ENCODE data around the gene SLC37A3.
A peak's percentile ranks its signal among the peaks of the same experiment; 100 is the strongest.

SLC37A3 gene

DNA sequence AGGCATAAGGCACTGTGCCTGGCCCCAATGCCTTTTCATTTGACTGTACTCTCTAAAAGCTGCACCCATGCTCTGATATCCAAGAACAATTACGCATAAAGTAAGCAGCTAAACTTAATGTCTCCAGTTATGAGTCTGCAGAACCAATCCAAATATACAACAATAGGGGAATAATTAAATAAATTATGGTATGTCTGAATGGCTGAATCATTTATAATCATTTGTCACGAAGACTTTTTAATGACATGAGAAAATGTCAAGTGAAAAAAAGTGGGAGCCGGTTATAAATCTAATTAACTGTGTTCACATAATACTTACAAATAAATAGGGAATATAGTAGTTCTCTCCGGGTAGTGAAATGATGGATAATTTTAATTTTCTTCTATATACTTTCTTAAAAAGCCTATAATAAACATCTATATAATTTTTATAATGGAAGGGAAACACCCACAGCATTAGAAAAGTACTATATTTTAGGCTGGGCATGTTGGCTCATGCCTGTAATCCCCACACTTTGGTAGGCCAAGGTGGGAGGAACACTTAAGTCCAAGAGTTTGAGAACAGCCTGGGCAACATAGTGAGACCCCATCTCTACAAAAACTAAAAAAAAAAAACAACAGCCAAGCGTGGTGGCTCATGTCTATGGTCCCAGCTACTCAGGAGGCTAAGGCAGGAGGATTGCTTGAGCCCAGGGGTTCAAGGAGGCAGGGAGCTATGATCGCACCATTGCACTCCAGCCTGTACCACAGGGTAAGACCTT, 14.2 kb downstream of the SLC37A3 start:
- peaks cover 24% of the 10 kb centered on the region for H3K4me1 Mint-ChIP-seq
- peaks cover 8% of the 10 kb centered on the region for H3K36me3 Mint-ChIP-seq
- no peak overlapping the region for H3K27ac Mint-ChIP-seq
- no peaks in the 10 kb centered on the region for H3K27me3 Mint-ChIP-seq
- no peak overlapping the region for H3K4me3 Mint-ChIP-seq
- H3K9me3 Mint-ChIP-seq: no peaks in the 10 kb centered on the region

DNA sequence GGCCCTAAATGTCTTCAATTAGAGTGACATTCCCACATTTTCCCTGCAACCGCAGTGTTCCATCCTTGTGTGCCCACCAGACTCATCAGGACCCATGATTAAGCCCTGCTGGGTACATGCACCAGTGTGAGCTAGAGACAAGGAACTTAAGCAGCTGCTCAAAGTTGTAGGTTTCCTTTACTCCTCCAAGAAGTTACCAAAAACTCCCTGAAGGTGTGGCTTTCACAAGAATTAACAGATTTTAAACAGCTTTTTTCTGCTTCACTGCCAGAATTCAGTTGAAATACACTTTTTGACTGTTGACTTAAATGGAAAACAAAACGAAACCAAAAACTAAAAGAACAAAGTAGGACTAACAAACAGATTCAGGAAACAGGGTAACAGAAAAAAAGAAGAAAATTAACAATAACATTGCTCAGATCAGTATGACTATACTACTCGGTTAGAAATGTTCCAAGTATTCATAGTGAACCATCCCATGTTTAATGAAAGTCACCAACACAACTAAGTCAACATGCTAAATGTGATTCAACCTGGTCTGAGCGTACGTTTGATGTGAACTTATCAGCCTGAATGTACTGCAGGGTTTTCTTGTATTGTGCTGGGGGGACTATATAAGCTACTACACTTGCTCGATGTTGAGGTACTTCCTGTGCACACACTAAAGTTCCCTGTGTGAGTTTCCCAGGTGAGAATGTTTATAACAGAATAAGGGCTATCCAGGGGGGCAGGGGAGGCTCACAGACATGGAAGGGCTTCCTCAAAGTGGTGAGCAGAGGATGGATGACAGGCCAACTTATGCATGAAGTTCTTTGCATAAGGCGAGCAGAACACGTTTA, 22.2 kb downstream of the SLC37A3 start:
- Mint-ChIP-seq H3K27me3 (no peaks in the 10 kb centered on the region), H3K9me3 (no peaks in the 10 kb centered on the region), H3K36me3 (peaks cover 5% of the 10 kb centered on the region), H3K4me3 (peak overlapping the region; percentile 77), H3K27ac (peak overlapping the region; percentile 94), H3K4me1 (peaks cover 28% of the 10 kb centered on the region)

DNA sequence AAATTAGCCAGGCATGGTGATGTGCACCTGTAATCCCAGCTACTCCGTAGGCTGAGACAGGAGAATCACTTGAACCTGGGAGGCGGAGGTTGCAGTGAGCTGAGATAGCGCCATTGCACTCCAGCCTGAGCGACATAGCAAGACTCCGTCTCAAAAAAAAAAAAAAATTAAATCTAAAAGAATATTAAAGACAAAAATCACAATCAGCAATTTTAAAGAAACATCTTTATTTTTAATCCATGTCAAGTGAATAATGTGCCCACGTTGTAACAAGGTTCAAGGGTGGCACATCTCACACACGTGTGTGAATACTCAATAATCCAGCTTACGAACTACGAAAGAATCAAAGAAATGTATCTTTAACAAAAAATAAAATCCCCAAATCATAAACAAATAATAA, 23.0 kb downstream of the SLC37A3 start:
- Mint-ChIP-seq H3K4me1 (peaks cover 33% of the 10 kb centered on the region), H3K36me3 (peaks cover 6% of the 10 kb centered on the region), H3K9me3 (no peaks in the 10 kb centered on the region), H3K4me3 (peak overlapping the region; percentile 77), H3K27me3 (no peaks in the 10 kb centered on the region), H3K27ac (peak overlapping the region; percentile 94)

DNA sequence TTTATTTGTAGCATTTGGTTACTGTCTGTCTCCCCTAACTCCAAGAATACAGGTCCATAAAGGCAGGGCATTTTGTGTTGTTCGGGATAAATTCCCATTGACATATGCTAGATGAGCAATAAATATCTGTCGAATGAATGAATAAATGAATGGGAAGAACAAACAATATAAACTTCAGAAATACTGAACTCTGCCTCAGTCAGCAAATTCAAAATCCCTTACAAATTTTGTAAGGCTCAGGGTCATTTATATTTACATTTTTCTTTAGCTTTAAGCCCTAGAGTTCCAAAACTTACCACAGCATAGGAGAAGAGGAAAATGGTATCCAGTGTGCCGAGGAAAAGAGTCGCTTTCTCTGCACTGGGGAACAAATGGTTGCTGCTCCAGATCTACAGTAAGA, 29.0 kb downstream of the SLC37A3 start:
- Mint-ChIP-seq H3K9me3 (no peaks in the 10 kb centered on the region), H3K27ac (peak overlapping the region; percentile 12), H3K27me3 (no peaks in the 10 kb centered on the region), H3K4me3 (no peak overlapping the region), H3K4me1 (peaks cover 15% of the 10 kb centered on the region), H3K36me3 (peaks cover 13% of the 10 kb centered on the region)

DNA sequence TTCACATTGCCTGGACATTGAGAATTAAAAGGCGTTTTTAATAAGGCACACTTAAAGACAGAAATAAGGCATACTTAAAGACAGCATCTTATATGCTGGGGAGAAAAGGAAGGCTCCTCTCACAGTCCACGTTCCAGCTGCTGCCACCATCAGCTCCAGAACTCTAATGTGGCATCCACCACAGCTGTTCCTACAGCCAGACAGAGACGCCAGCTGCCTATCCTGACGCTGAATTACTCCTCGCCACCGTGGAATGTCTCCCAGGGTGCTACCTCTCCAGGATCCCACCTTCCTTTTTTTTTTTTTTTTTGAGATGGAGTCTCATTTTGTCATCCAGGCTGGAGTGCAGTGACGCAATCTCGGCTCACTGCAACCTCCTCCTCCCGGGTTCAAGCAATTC, 30.8 kb downstream of the SLC37A3 start:
- H3K4me1 Mint-ChIP-seq: peaks cover 9% of the 10 kb centered on the region
- no peak overlapping the region for H3K4me3 Mint-ChIP-seq
- no peaks in the 10 kb centered on the region for H3K27me3 Mint-ChIP-seq
- H3K9me3 Mint-ChIP-seq: no peaks in the 10 kb centered on the region
- H3K36me3 Mint-ChIP-seq: peaks cover 15% of the 10 kb centered on the region
- no peak overlapping the region for H3K27ac Mint-ChIP-seq

DNA sequence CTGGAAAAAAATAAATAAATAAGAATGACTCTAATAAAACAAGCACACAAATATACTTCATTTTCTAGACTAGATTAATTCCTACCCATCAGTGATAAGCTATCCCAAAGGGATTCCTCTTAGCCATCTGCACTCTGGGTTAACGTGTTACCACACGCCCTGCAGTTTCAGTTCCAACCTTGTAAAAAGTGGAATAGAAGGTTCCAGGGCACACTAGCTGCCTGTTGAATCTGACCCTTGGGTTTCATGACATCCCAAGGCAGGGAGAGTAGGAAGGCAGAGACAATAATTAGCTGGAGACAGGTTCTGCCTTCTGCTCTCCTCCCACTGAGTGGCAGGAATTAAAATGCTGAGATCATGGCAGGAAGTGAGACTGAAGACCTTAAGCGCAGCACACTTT, 33.5 kb downstream of the SLC37A3 start:
- no peaks in the 10 kb centered on the region for H3K27me3 Mint-ChIP-seq
- peaks cover 11% of the 10 kb centered on the region for H3K4me1 Mint-ChIP-seq
- H3K36me3 Mint-ChIP-seq: peaks cover 18% of the 10 kb centered on the region
- no peak overlapping the region for H3K4me3 Mint-ChIP-seq
- no peak overlapping the region for H3K27ac Mint-ChIP-seq
- no peaks in the 10 kb centered on the region for H3K9me3 Mint-ChIP-seq

DNA sequence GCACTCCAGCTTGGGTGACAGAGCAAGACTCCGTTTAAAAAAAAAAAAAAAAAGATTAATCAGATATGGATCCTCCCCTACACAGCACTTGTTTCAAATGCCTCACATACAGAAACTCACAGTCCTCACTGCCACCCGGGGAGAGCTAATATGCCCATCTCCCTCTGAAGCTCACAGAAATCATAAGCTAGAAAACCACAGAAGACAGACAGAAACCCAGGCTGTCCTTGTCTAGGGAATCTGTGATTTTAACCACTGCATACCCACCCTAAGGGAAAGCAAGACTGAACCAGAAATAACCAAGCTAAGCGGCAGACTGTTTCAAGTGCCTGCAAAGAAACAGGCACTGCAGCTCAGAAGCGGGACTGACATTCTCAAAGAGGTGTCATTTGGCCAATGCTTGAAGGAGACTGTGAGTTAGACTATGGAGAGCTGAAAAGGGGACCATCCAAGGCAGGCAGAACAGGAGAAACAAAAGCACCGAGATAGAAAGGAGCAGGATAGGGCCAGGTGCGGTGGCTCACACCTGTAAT, 37.6 kb downstream of the SLC37A3 start:
- no peaks in the 10 kb centered on the region for H3K9me3 Mint-ChIP-seq
- no peaks in the 10 kb centered on the region for H3K27me3 Mint-ChIP-seq
- peak overlapping the region; percentile 1 for H3K27ac Mint-ChIP-seq
- H3K36me3 Mint-ChIP-seq: peaks cover 16% of the 10 kb centered on the region
- peak overlapping the region; percentile 13 for H3K4me3 Mint-ChIP-seq
- peaks cover 27% of the 10 kb centered on the region for H3K4me1 Mint-ChIP-seq

DNA sequence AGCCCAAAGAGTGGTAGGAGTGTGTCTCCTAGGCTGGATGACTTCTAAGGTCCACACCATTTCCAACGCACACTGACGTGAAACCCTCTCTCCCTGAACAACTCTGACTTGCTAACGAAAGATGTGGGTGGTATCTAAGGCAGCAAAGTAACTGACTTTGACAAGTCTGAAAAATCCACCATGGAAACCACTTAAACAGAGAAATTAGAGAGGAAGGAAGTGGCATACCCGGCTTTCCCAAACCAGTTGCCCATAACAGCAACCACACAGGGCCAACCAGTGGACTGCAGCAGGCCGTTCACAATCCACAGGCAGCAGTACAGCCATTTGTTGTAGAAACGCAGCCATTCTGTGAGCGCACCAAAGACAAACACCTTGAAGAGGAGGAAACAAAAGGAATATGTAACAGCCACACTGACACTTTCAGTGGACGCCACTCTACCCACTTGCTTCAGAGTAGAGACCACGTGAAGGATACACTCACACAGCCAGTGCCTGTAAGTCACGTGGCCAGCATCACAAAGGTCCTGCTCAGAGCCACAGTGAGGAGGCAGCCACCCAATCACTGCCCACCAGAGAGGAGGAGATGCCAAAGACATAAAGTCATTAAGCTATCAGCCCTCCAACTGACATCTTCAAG, 39.8 kb downstream of the SLC37A3 start:
- peak overlapping the region; percentile 89 for H3K27ac Mint-ChIP-seq
- no peaks in the 10 kb centered on the region for H3K9me3 Mint-ChIP-seq
- H3K27me3 Mint-ChIP-seq: no peaks in the 10 kb centered on the region
- peaks cover 27% of the 10 kb centered on the region for H3K4me1 Mint-ChIP-seq
- peak overlapping the region; percentile 16 for H3K4me3 Mint-ChIP-seq
- H3K36me3 Mint-ChIP-seq: peaks cover 19% of the 10 kb centered on the region

DNA sequence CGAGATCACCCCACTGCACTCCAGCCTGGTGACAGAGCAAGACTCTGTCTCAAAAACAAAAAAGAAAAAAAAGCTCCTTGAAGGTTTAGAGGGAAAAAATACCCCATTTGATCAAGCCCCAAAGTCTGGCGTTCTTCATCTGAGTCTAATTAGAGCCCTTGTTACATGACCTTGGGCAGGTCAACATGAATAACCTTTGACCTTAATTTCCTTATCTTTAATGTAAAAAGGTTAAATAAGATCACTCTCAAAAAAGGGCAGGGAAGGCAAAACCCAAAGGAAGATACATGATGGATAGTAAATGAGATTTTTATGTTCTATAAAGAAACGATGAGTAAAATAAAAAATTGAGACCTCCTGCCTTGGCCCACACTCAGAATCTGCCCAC, 40.3 kb downstream of the SLC37A3 start:
- Mint-ChIP-seq H3K36me3 (peaks cover 20% of the 10 kb centered on the region), H3K4me1 (peaks cover 27% of the 10 kb centered on the region), H3K9me3 (no peaks in the 10 kb centered on the region), H3K27me3 (no peaks in the 10 kb centered on the region), H3K4me3 (no peak overlapping the region), H3K27ac (peak overlapping the region; percentile 89)

DNA sequence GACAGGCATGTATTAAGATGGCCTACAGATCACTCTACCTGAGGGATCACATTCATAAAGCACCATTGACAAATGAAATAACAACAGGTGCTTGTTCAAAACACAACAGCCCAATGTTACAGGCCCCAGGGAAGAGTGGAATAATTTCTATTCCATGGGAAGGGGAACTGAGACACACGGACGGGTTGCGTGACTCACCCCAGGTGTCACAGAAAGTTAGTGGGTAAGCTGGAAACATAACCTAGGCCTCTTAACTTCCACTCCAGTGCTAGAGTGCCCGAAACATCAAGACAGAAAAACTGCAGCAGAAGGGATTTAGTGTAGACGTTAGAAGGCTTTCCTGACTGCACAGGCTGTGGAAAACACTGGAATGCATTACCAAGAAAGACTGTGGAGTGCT, 48.3 kb downstream of the SLC37A3 start:
- H3K4me1 Mint-ChIP-seq: peaks cover 6% of the 10 kb centered on the region
- H3K36me3 Mint-ChIP-seq: peaks cover 20% of the 10 kb centered on the region
- no peaks in the 10 kb centered on the region for H3K27me3 Mint-ChIP-seq
- H3K4me3 Mint-ChIP-seq: no peak overlapping the region
- H3K27ac Mint-ChIP-seq: no peak overlapping the region
- no peaks in the 10 kb centered on the region for H3K9me3 Mint-ChIP-seq

DNA sequence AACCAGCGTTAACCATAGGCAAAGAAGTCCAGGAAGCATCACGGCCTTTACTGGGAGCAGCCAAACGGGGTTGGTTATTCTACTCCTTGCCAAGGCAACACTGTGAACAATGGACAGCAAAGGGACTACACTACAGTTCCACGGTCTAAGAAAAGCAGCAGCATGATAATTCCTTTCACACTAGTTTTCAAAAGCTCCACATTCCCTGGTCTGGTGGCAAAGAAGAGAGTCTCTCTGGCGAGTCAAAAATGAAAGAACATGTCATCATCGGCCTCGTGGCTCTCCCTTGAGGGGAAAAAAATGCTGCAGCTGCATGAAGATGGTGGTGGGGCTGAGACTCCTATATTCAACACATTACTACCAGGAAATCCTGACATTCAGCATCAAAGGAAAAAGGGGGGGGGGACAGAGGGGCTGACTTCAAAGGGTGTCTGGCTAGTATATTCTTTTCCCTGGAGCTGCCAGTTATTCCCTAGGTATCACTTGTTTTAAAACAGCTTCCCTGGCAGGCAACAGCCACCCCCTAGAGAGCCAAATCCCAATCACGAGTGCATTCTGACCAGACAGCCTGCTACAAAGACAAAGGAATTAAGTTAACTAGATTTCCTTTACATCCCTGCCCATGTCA, 49.1 kb downstream of the SLC37A3 start:
- Mint-ChIP-seq H3K9me3 (no peaks in the 10 kb centered on the region), H3K36me3 (peaks cover 18% of the 10 kb centered on the region), H3K27me3 (no peaks in the 10 kb centered on the region), H3K4me3 (no peak overlapping the region), H3K27ac (peak overlapping the region; percentile 53), H3K4me1 (peaks cover 6% of the 10 kb centered on the region)

DNA sequence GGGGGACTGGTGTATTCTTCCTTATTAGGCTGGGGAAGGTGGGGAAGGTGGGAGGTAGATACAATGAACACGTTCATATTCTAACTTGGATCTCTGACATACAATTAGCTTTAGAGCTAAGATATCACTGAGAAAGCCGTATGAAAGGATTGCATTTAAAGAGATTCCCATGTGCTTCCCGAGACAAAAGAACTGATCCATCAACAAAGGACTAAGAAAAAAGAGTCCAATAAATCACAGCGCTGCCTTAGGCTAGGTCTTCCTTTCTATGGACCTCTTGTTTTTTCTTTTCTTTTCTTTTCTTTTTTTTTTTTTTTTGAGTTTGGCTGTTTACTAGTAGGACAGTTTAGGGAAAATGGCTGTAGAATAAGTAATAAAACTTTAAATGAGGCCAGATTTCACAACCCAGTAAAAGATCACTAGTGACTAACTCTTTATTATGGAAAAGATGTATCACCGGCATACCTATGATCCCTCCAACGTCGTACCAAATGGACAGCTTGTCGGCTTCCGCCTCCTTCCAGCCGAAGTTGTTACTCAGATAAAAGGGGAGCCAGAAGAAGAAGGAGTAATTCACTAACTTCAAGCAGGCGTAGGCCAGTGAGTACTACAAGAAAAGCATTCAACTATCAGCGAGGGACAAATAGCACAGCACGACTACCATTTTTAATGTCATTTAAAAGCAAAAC, 50.0 kb downstream of the SLC37A3 start:
- H3K9me3 Mint-ChIP-seq: no peaks in the 10 kb centered on the region
- H3K36me3 Mint-ChIP-seq: peaks cover 18% of the 10 kb centered on the region
- H3K27me3 Mint-ChIP-seq: no peaks in the 10 kb centered on the region

DNA sequence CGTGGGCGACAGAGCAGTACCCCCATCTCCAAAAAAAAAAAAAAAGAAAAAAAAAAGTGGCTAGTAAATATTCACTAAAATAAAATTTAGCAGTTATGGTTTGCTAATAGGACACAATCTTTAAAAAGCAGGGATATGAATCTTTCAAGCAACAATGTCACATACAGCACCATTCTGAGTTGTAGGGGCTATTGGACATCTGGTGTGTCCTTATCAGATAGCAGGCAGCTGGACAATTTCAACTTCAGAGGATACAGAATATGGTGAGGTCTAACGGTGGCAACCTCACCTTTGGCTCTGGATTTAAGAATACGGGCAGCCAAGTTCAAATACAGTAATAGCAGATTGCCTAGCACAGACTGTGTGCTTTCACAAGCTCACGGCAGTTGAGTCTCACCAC, 51.1 kb downstream of the SLC37A3 start:
- peaks cover 23% of the 10 kb centered on the region for H3K36me3 Mint-ChIP-seq
- H3K27me3 Mint-ChIP-seq: no peaks in the 10 kb centered on the region
- no peak overlapping the region for H3K4me3 Mint-ChIP-seq
- no peak overlapping the region for H3K27ac Mint-ChIP-seq
- no peaks in the 10 kb centered on the region for H3K9me3 Mint-ChIP-seq
- H3K4me1 Mint-ChIP-seq: peaks cover 6% of the 10 kb centered on the region

More for the DNA sequence above, 50.0 kb downstream of the SLC37A3 start:
- peaks cover 6% of the 10 kb centered on the region for H3K4me1 Mint-ChIP-seq
- no peak overlapping the region for H3K27ac Mint-ChIP-seq
- H3K4me3 Mint-ChIP-seq: no peak overlapping the region

DNA sequence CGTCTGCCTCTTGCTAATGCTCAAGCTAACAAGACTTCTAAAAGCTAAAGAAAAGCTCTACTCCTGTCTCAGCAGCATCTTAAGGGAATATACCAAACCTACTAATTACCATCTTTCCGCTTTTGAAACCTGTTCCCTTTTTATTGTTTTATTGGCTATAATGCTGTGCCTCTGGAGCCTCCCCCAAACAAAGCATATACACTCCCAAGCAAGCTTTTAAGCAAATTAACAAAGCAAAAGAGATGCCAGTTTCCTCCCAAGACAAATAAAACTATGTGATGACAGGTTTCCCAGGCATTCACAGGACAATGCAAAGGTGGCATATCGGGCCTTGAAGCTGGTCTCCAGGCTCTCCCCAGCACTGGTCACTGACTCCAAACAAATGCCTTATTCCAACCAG, 52.9 kb downstream of the SLC37A3 start:
- no peaks in the 10 kb centered on the region for H3K27me3 Mint-ChIP-seq
- no peak overlapping the region for H3K27ac Mint-ChIP-seq
- H3K4me1 Mint-ChIP-seq: peaks cover 6% of the 10 kb centered on the region
- H3K9me3 Mint-ChIP-seq: no peaks in the 10 kb centered on the region
- no peak overlapping the region for H3K4me3 Mint-ChIP-seq
- H3K36me3 Mint-ChIP-seq: peaks cover 17% of the 10 kb centered on the region
